D721Med (cell line): ENCODE data around the gene NNMT.
"Not testable (repeated sequence)": the region's sequence is repeated elsewhere in the genome, so short reads cannot be mapped to it uniquely, and the experiment has no call there.

ENCODE experiments used
- DNase-seq: peaks from one replicate; pipeline ENCODE4 v3.0.0; 2011; ENCODE audit warnings: low spot score; ENCODE audit not compliant: insufficient read length
- FAIRE-seq: peaks from 2 replicates; lab custom pipeline; 2011; peaks lifted over from hg19 to GRCh38; lab: Jason Lieb, UNC
- TF ChIP-seq, protein P1 (sequence below): IDR thresholded peaks from 2 replicates; pipeline ENCODE4 v1.5.1; 2012; ENCODE audit warnings: mild to moderate bottlenecking, control low read depth; ENCODE audit not compliant: insufficient read depth; ENCODE audit errors: missing control alignments

Gene NNMT

DNA sequence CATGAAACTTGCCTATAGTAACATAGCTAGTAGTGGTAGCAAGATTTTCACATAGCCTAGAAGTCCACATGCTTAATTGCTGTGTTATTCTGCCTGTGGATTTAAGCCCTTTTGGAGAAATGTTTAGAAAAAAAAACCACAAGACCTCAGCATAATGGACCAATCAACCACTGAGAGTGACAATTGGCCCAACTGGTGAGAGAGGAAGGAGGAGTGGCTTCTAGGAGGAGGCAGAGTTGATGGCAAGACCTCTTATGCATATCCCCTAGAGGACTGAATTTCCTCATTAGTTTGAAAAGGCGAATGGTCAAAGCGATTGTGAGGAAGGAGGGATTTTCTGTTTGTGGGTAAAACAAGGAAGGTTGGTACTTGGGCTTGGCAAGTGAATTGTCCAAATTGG, 30.6 kb downstream of the NNMT start:
- no peak for DNase-seq
- no peak for FAIRE-seq
- TF ChIP-seq, protein P1, sequence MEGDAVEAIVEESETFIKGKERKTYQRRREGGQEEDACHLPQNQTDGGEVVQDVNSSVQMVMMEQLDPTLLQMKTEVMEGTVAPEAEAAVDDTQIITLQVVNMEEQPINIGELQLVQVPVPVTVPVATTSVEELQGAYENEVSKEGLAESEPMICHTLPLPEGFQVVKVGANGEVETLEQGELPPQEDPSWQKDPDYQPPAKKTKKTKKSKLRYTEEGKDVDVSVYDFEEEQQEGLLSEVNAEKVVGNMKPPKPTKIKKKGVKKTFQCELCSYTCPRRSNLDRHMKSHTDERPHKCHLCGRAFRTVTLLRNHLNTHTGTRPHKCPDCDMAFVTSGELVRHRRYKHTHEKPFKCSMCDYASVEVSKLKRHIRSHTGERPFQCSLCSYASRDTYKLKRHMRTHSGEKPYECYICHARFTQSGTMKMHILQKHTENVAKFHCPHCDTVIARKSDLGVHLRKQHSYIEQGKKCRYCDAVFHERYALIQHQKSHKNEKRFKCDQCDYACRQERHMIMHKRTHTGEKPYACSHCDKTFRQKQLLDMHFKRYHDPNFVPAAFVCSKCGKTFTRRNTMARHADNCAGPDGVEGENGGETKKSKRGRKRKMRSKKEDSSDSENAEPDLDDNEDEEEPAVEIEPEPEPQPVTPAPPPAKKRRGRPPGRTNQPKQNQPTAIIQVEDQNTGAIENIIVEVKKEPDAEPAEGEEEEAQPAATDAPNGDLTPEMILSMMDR, result no peak

DNA sequence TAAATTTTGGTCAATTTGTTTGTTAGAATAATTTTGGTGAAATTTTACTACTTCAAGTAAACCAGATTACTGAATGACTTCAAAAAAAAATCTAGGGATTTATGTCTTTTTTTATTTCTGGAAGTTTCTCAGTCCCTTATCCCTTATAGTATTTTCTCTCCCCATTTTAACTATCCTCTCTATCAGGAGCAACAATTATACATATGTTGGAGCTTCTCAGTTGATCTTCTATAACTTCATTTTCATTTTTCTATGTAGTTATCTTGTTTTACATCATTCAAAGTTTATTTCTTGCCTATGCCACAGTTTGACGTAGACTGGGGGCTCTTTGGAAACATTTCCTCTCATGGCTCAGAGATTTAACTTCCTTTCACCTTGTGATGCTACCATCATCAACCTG, 34.2 kb downstream of the NNMT start:
- TF ChIP-seq, protein P1, result no peak
- FAIRE-seq (no peak), DNase-seq (no peak)

DNA sequence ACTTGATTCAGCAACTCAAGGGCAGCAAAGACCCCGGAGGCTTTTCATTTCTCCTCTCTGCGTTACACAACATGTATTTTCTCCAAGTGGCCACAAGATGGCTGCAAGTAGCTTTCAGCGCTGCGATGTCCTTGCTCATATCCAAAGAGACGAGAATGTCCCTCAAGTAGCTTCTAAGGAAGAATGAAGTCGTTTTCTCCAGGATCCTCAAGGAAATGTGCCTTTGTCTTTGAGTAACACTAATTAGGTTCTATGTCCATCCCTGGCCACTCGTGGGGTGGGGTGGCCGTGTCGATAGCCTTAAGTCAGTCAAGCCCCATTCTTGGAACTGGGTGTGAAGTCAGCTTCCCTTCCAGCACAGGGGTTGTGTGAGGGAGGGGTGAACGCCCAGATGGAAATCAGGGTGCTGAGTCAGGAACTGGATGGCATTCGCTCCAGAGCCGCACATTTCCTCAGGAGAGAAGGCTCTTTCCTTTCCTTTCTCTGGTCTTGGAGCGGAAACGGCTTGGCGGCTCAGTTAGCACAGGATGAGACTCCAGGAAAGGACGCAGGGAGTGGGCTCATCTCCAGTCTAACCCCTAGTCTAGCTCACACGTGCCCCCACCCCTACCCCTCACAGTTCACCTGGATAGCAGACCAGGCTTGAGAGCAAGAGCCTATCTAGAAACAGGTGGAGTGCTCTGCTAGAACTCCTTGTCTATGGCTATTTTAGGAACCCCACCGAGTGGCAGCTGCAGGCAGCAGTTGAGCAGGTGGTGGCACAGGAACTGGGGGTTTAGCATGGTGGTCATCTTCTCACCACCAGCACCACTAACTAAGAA, 44.3 kb downstream of the NNMT start:
- peak; percentile 74 for FAIRE-seq
- TF ChIP-seq, protein P1, result peak; percentile 81

DNA sequence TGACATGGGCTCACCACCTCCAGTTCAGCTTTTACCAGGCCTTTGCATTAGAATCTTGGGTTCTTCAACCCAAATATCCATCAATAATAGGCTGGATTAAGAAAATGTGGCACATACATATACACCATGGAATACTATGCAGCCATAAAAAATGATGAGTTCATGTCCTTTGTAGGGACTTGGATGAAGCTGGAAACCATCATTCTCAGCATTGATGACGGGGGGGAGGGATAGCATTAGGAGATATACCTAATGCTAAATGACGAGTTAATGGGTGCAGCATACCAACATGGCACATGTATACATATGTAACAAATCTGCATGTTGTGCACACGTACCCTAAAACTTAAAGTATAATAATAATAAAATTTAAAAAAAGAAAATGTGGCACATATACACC, 45.5 kb downstream of the NNMT start:
- not testable (repeated sequence) for DNase-seq, FAIRE-seq

More for the DNA sequence above, 44.3 kb downstream of the NNMT start:
- no peak for DNase-seq

DNA sequence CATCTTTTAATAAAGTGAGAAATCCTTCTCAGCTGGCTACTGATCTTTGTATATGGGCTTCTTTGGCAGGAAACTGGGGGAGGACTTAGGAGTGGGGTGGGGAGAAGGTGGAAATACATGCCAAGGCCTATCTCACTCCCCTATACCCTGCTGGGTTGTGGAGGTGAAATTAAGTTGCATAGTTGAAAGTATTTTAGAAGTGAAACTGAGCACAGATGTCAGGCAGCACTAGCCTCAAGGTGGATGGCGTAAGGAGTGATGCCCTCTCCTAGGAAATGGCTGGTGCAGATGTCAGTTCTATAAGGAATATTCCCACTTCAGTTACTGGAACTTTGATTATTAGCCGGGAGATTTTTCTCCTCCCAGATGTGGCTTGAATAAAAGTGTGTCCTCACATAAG, 46.3 kb downstream of the NNMT start:
- TF ChIP-seq, protein P1, result no peak
- no peak for FAIRE-seq

DNA sequence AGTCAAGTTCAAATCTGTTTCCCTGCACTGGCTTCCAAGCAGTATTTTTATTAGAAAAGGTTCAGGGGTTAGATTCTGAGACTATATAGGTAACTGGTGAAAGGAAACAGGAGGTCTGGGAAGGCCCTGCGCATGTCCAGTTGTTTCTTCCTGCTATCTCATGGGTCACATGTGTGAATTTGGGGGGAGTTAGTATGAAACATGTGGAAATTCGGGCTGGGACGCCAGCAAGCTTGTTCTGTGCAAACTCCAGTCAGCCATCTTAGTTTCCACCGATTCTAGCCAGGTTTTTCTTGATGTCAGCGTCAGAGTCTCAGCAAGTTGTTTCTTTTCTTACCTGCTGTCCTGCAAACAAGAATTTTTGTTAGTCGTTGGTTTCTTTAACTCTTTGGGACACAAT, 46.8 kb downstream of the NNMT start:
- no peak for DNase-seq
- TF ChIP-seq, protein P1, result no peak
- FAIRE-seq, result no peak

More for the DNA sequence above, 46.3 kb downstream of the NNMT start:
- no peak for DNase-seq

DNA sequence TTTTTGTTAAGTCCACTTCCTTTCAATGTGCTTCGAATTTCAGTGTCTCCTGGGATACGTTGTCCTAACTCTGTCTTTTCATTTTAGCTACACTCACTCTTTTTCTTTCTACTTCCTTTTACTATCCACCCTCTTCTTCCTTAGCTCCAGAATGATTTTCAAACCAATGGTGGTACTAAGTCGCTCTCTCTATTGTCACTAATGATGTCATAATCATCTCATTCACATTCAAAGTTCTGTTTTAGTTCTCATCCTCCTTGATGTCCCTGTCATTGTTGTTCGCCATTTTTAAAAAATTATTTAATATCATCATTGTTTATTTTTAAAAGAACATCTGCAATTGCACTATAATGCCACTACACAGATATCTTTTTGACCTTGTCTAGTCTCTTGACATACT, 47.3 kb downstream of the NNMT start:
- TF ChIP-seq, protein P1, result no peak
- DNase-seq, result no peak
- no peak for FAIRE-seq
